Stimulated activated CD8-positive, alpha-beta memory T cell treated with anti-CD3 and anti-CD28 coated beads, Interleukin-15, amount 100 ng/mL, for 48 hours (primary cell): ENCODE data around the gene AIFM2.

Experiments used
- DNase-seq, 2 donors: peaks; one replicate each; pipeline ENCODE4 v3.0.0-alpha.2; 2020; ENCODE audit warnings: low read depth in 2 of 2

Gene AIFM2

DNA sequence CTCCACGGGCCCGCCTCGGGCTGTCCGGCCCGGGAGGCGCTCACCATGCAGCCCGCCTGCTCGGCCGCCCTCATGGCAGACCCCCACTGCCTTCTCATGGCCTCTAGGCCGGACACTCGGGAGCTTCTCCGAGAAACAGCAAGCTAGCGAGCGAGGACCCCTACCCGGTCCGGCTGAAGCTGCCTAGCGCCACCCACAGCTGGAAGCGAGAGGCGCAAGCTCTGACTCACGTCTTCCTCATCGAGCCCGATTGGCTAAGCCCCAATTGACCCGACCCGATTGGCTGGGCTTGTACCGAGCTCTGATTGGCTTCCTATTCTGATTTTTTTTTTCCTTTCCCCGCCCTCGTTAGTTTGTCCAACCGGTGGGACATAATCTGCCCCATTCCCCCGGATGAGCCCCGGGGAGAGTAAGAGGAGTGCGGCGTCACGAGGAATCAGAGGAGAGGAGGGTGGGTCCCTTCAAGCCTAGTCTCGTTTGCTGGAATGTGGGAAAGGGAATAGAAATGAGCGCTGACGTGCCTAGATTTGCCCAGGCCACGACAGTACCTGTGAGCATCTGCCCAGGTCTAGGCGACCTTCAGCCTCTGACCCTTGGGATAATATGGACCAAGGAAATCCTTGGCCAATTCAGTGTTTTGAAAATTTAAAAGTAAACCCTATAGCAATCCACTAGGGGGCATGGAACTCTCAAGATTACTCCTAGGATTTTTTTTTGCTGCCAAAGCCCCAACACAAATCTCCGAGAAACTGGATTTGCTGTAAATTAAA is 14.0 kb upstream of the AIFM2 start, which contains the start of gene TYSND1:
Gene TYSND1, minus strand, starts transcription at position 212 of the 770 bp plus-strand sequence. Its CDS starts 114 bp downstream, at position 98.
- DNase-seq, result peak; percentile 90 to 92

DNA sequence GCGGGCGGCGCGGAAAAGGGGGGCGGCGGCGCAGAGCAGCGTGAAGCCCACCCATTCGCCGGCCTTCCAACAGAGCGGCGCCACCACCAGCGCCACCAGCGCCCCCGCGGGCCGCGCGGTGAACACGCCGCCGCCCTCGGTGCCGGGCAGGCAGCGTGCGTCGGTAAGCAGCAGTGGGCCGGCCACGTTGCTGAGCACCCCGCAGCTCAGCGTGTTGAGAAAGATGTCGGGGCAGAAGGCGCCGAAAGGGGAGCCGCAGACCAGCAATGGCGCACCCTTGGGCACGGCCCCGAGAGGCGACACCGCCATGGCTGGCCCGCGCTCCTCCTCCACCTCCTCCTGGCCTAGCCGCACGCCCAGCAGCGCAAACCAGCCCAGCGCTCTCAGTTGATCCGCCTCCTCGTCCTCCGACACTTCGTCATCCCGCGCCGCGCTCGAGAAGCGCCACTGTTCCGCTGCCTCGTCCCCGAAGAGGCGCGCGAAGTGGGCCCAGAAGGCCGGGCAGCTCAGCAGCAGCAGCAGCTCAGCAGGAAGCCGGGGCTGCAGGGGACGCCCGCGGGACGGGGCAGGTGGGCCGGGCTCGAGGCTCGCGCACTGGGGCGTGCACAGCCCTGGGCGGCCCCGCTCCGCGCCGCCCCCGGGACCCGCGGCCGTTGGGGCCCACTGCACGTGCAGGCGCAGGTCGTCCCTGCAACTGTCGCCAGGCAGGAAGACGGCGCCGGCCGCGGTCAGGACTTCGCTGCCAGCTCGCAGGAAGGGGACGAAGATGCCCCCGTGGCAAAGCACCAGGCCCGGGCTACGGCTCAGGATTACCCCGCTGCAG is 13.3 kb upstream of the AIFM2 start:
- peak; percentile 57 to 61 for DNase-seq

GRCh38 chr10:70145166-70145665 is 12.6 kb upstream of the AIFM2 start:
- no peak for DNase-seq

- DNase-seq, result no peak
Observed at GRCh38 chr10:70144372-70145110, 11.9 kb upstream of the AIFM2 start.

GRCh38 chr10:70142555-70142954 is 9.9 kb upstream of the AIFM2 start:
- DNase-seq, result no peak

DNA sequence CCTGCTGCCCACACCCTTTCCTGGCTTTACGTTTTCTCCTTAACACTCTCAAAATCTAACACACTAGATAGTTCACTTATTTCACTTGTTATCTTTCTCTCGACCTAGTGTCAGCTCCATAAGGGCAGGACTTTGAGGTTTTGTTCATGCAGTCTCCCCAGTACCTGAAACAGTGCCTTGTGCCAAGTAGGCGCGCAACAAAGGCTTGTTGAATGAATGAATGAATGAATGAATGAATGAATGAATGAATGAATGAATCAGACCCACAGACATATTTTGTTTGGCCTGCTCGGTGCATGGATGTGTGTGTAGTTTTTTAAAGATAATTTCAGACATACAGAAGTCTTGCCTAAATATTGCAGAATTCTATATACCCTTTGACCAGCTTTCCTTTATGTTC is 7.7 kb upstream of the AIFM2 start:
- no peak for DNase-seq

GRCh38 chr10:70139997-70140250 is 7.3 kb upstream of the AIFM2 start:
- no peak for DNase-seq

DNA sequence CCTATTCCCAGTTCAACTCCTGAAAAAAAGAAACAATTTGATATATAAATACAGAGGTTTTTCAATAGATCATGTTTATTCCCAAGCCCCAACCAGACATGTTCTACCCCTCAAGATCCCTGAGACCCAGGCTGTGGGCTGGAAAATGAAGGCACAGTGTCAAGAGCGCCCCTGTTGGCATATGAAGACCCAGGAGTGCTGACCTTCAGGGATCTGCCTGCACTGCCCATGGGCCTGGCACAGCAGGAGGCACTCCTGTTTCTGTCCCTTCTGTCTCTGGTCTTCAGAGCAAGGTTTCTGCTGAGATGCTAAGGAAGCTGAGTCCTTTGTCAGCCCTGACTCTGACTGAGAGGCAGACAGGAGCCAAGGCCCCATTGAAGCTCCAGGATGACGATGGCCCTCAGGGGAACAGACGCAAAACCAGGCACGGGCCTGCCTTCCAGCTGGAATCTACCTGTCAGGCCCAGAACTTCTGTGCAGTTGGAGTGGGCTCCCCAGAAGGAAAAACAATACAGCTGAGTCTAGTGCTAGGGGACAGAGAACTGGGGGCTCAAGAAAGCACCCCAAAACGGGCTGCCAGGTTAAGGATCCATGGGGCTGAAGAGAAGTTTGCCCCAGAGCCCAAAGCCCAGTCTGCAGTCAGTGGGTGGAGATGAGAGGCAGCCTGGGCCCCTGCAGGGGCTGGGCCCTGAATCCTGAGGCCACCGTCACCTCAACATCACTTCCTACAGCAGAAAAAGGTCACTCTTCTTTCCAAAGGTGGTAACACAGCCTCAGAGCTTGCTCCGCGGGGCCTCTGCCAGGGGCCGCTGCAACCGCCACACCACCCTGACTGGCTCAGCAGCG is 6.7 kb upstream of the AIFM2 start:
- DNase-seq, result no peak

DNA sequence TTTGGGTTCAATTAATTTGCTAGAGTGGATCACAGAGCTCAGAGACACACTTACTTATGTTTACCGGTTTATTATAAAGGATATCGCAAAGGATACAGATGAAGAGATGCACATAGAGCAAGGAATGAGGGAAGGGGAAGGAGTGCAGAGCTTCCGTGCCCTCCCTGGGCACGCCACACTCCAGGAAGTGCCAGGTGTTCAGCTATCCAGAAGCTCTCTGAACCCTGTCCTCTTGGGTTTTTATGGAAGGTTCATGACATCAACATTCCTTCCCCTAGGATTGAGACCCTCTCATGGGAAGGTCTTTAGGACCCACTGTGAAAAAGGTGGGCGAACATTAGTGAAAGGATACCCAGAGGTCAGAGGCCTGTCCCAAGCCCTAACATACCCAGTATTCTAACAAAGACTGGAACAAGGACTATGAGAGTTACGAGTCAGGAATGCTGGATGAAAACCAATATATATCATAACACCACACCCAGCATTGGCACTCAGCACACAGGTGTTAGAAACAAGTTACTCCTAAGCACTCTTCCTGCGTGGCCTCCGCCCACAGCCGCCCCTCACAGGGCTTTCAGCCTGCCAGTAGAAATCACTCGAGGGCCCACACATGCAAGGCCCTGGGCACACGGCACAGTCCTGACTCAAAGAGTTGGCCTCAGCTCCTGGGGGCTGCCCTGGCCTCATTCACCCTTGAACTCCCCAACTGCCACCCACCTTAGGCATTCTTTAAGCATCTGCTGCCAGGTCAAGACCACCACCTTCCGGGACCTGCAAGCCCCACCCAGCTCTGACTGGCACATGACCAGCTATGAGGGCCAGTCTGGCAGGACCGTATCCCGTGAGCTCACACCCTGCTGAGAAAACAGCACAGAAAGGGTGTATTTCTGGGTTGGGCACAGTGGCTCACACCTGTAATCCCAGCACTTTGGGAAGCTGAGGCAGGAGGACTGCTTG is 5.6 kb upstream of the AIFM2 start:
- DNase-seq, result no peak

- no peak for DNase-seq
Observed at GRCh38 chr10:70137135-70137534, 4.5 kb upstream of the AIFM2 start.

DNA sequence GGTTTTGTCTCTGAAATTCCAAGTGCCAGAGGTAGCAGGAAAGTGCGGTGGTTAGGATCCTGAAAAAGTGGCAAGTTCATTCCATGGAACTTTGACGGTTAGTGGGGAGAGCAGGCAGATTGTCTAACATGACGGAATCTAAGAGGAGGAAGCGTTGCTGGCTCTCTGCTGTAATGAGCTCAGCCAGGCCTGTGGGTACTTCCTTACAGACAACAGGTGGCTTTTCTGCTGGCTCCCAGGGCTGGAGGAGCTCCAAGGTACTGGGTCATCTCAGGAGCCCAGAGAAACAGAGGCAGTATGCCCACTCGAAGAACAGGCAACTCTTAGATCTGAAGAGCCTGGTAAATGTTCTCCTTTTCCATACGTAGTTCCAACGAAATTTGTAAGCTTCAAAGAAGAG is 3.1 kb upstream of the AIFM2 start:
- no peak for DNase-seq

DNA sequence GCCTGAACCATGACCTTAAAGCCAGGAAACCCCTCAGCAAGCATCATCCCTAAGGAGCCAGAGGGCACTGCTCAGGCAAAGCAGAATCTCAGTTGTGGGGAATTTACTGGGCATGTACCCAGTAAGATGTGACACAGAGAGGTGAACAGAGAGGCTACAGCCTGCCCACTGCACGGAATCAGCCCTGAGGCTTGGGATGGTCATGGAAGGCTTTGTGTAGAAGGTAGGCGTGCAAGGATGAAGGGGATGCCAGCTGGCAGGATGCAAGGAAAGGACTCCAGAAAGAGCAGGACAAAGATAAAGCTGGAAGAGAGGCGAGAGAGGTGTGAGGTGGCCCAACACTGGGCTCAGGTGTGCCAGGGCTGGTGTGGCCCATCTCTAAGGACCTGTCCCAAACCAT is 2.4 kb upstream of the AIFM2 start:
- DNase-seq, result no peak

- DNase-seq, result no peak
Observed at GRCh38 chr10:70131560-70131937, 1.1 kb downstream of the AIFM2 start.

DNA sequence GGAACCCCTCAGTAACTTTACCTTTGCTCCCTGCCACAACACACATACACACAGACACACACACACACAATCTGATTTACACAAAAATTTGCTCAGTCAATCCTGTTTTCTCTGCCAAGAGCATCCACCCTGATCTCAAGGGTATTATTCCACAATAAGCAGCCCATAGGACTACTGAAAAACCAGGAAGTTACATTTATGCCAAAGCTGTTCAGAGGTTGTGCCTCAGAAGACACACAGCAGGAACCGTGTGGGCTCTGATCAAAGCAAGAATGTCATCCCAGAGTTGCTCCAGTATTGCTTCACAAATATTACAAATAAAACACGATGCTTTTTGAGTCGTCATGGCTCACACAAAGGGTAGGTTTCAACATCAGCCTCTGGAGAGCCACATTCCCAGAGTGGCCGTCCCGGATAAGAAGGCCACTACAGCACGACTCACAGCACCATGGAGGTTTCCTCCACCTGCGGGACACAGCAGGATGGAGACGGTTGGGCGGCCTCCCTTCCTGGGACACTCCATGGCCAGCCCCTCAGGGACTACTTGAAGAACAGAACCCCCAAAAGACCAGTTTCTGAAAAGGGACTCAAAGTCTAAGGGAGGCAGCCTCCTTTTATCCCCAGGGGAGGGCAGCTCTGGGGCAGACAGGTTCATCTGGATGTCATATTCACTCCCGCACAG is 1.6 kb downstream of the AIFM2 start:
- DNase-seq, result no peak

DNA sequence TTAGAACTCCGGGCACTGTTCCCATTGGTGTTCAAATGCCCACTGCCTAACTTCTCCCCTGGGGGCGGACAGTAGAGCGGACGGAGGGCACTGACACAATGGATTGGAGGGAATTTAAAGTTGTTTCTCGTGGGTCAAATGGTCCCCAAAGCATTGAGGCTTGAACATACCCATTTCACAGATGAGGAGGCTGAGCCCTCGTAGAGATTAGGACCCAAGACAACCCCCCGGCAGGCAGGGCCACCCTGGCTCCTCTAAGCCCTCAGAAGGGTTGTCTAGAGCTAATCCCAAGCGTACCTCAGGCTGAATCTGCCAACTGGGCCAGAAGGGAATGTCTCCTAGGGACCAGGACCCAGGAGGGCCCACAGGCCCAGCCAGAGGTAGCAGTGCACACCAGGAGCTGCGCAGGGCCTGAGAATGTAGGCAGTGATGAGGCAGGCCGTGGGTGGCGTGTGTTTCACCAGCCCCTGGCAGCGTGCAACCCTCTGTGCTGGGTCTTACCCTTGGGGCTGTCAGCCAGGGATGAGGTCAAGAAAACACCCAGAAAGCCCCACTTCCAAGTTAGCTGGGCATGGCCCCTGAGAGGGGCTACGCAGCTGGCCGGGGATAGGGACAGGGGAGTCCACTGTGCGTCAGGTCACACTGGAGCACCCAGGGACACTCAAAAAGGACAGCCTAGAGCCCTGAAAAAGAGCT is 5.8 kb downstream of the AIFM2 start:
- no peak for DNase-seq

GRCh38 chr10:70125918-70126552 is 6.6 kb downstream of the AIFM2 start:
- DNase-seq, result no peak

- no peak for DNase-seq
Observed at GRCh38 chr10:70124918-70125317, 7.7 kb downstream of the AIFM2 start.

- no peak for DNase-seq
Observed at GRCh38 chr10:70124415-70124814, 8.2 kb downstream of the AIFM2 start.

GRCh38 chr10:70123817-70124216 is 8.8 kb downstream of the AIFM2 start:
- no peak for DNase-seq
